ENCODE measurements around the gene BAX. TPM values are rescaled to one million over a fixed set of nuclear protein-coding genes. Genes with fewer than 3 reads are reported as not detected.

The BAX gene
- total and polyA plus RNA-seq, 9 of the 15 experiments (the other 6 are each of a cell fraction or from before 2014, with no cell fraction given): 3.2 to 95.4 (median 44.5) TPM

GRCh38 chr19:48906324-48906723, 48.4 kb upstream of the BAX start:
- ATAC-seq (no peak), DNase-seq (ENCODE audit: extremely low read depth in 1 of 4, low spot score in 3 of 4) (no peak), FAIRE-seq (no peak)
- Histone ChIP-seq H3K4me3 (no peak overlapping the region), H3K27me3 (ENCODE audit: control insufficient read depth in 2 of 2, insufficient read depth in 2 of 2, low read length in 2 of 2) (no peaks in the 10 kb centered on the region), H4K20me1 (replicated peaks; ENCODE audit: control insufficient read depth, insufficient read depth, low read length) (peaks cover 6% of the 10 kb centered on the region), H3K36me3 (ENCODE audit: control insufficient read depth, insufficient read depth, low read length) (peaks cover 74% of the 10 kb centered on the region), H3K9me1 (ENCODE audit: control insufficient read depth, insufficient read depth, low read length) (no peaks in the 10 kb centered on the region), H2AFZ (ENCODE audit: low read depth, low read length) (no peak overlapping the region), H3K79me2 (ENCODE audit: control insufficient read depth, insufficient read depth, low read length) (peaks cover 34% of the 10 kb centered on the region), H3K27ac (ENCODE audit: extremely low read depth, low read depth, low read length) (no peak overlapping the region), H3K9ac (ENCODE audit: insufficient read depth in 1 of 2, low read depth in 2 of 2, low read length in 2 of 2) (no peak overlapping the region), H3K4me1 (replicated peaks in 1 of 2; ENCODE audit: control insufficient read depth in 2 of 2, insufficient read depth in 2 of 2, low read length in 2 of 2) (peaks cover 7 to 28% of the 10 kb centered on the region in 2 experiments; a peak in 4 of 5 replicates), H3K9me3 (replicated peaks; ENCODE audit: control insufficient read depth, insufficient read depth, low read depth, low read length) (no peaks in the 10 kb centered on the region), H3K4me2 (ENCODE audit: insufficient read depth, low read length) (no peak overlapping the region)
- ChIA-PET CTCF (ENCODE audit: low intra/inter-chr PET ratio) (no interaction called here), POLR2A (interaction anchor here (0.8 to 1.3 kb wide), 4 partner anchors 10 to 32 kb away, joined by 3 to 5 read pairs (median 4); no protein-coding TSS in a partner anchor)
- 96% methylated on average over 6 of the region's 10 CpGs for WGBS (ENCODE audit: insufficient coverage, low coverage, missing lambda C conversion rate)
- in situ Hi-C loops (cut with MboI): no loop called here
- TF ChIP-seq GTF3C2 (IDR thresholded peaks at IDR 0.05; ENCODE audit: borderline replicate concordance, extremely low read depth, insufficient read length) (no peak), SMARCB1 (IDR thresholded peaks at IDR 0.05; ENCODE audit: insufficient read length, low read depth) (no peak), RBM25 (IDR thresholded peaks at IDR 0.05; ENCODE audit: low read depth, low read length, severe bottlenecking) (peak; percentile 30), SRSF7 (optimal IDR thresholded peaks at IDR 0.05; ENCODE audit: low read depth, low read length) (no peak), SMAD2 (IDR thresholded peaks at IDR 0.05; ENCODE audit: low read depth, low read length) (no peak), ZNF347 (CRISPR knock-in tag; IDR thresholded peaks at IDR 0.05; ENCODE audit: low read depth) (no peak), SMARCE1 (IDR thresholded peaks at IDR 0.05) (no peak), ZSCAN32 (CRISPR knock-in tag; IDR thresholded peaks at IDR 0.05) (no peak), ZNF316 (IDR thresholded peaks at IDR 0.05) (no peak), ZNF121 (CRISPR knock-in tag; conservative IDR thresholded peaks at IDR 0.05) (peak; percentile 60), POLR2H (tag; IDR thresholded peaks at IDR 0.05; ENCODE audit: low read depth) (no peak), ZNF134 (CRISPR knock-in tag; conservative IDR thresholded peaks at IDR 0.05) (no peak), POLR2B (IDR thresholded peaks at IDR 0.05; ENCODE audit: low read depth, partially characterized antibody) (no peak), ZNF551 (CRISPR knock-in tag; IDR thresholded peaks at IDR 0.05) (no peak), ZBTB1 (CRISPR knock-in tag; IDR thresholded peaks at IDR 0.05; ENCODE audit: borderline replicate concordance, low read depth) (no peak), LEF1 (IDR thresholded peaks at IDR 0.05) (no peak), PHB (CRISPR knock-in tag; IDR thresholded peaks at IDR 0.05) (no peak)
- TF ChIP-seq, protein P1, sequence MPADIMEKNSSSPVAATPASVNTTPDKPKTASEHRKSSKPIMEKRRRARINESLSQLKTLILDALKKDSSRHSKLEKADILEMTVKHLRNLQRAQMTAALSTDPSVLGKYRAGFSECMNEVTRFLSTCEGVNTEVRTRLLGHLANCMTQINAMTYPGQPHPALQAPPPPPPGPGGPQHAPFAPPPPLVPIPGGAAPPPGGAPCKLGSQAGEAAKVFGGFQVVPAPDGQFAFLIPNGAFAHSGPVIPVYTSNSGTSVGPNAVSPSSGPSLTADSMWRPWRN (IDR thresholded peaks at IDR 0.05; ENCODE audit: low read depth): no peak
- intact Hi-C loops (cut with micrococcal nuclease): no loop called here
- BruUV-seq (replicated peaks): no TSS peak
